Mesothelial cell of epicardium (in vitro differentiated cells): ENCODE measurements around the gene C3orf38. TPM values are rescaled to one million over a fixed set of nuclear protein-coding genes. Genes with fewer than 3 reads are reported as not detected.

Experiments used
- DNase-seq, 2 experiments: peaks; one replicate each; pipeline ENCODE4 v3.0.0; 2021; ENCODE audit warnings: low spot score in 2 of 2; ENCODE audit not compliant: unreplicated experiment in 2 of 2
- H3K27ac Mint-ChIP-seq: 2 replicates; pipeline ENCODE4 v1.8.0; 2021; ENCODE audit warnings: mixed read lengths
- H3K27me3 Mint-ChIP-seq: 2 replicates; pipeline ENCODE4 v1.8.0; 2021; ENCODE audit warnings: low read depth, mixed read lengths
- H3K36me3 Mint-ChIP-seq: 2 replicates; pipeline ENCODE4 v1.8.0; 2021; ENCODE audit warnings: mixed read lengths
- H3K4me1 Mint-ChIP-seq: 2 replicates; pipeline ENCODE4 v1.8.0; 2021; ENCODE audit warnings: mixed read lengths
- H3K4me3 Mint-ChIP-seq: 2 replicates; pipeline ENCODE4 v1.8.0; 2021; ENCODE audit warnings: mild to moderate bottlenecking, moderate library complexity, mixed read lengths
- H3K9me3 Mint-ChIP-seq: 2 replicates; pipeline ENCODE4 v1.8.0; 2021; ENCODE audit warnings: mixed read lengths
- CTCF ChIP-seq: fragments of 200-600 bp; sonication (generic); IDR thresholded peaks from one replicate; pipeline ENCODE4 v1.5.0; 2021; ENCODE audit warnings: antibody characterized with exemption; ENCODE audit not compliant: unreplicated experiment
- total RNA-seq: library from RNA; stranded (reverse); gene quantifications from 3 replicates; pipeline ENCODE4 v1.2.1, GENCODE V29; 2021

Gene C3orf38
- total RNA-seq, 1 donor from 2014 or later, result 31.9 TPM

GRCh38 chr3:88133711-88134263 is 16.0 kb upstream of the C3orf38 start:
- peaks cover 11% of the 10 kb centered on the region for H3K36me3 Mint-ChIP-seq
- no peaks in the 10 kb centered on the region for H3K9me3 Mint-ChIP-seq
- TF ChIP-seq CTCF, result no peak
- no peak overlapping the region for H3K4me3 Mint-ChIP-seq
- H3K27ac Mint-ChIP-seq, result peak overlapping the region; percentile 71
- peaks cover 16% of the 10 kb centered on the region for H3K4me1 Mint-ChIP-seq
- H3K27me3 Mint-ChIP-seq, result no peaks in the 10 kb centered on the region
- no peak for DNase-seq

- no peak for TF ChIP-seq CTCF
- no peak overlapping the region for H3K27ac Mint-ChIP-seq
- no peak for DNase-seq
These were observed 11.9 kb upstream of the C3orf38 start for GRCh38 chr3:88137836-88138235.

GRCh38 chr3:88141458-88142083 is 8.2 kb upstream of the C3orf38 start:
- H3K27me3 Mint-ChIP-seq, result no peaks in the 10 kb centered on the region
- no peaks in the 10 kb centered on the region for H3K9me3 Mint-ChIP-seq
- TF ChIP-seq CTCF, result no peak
- no peak for DNase-seq
- H3K4me1 Mint-ChIP-seq, result peaks cover 9% of the 10 kb centered on the region
- H3K4me3 Mint-ChIP-seq, result no peak overlapping the region
- peak overlapping the region; percentile 30 for H3K27ac Mint-ChIP-seq
- H3K36me3 Mint-ChIP-seq, result peaks cover 17% of the 10 kb centered on the region

More at GRCh38 chr3:88137836-88138235, 11.9 kb upstream of the C3orf38 start:
- H3K4me1 Mint-ChIP-seq, result peaks cover 21% of the 10 kb centered on the region
- no peaks in the 10 kb centered on the region for H3K9me3 Mint-ChIP-seq
- no peaks in the 10 kb centered on the region for H3K27me3 Mint-ChIP-seq
- H3K4me3 Mint-ChIP-seq, result no peak overlapping the region
- peaks cover 22% of the 10 kb centered on the region for H3K36me3 Mint-ChIP-seq

- Mint-ChIP-seq H3K27ac (no peak overlapping the region), H3K36me3 (peaks cover 15% of the 10 kb centered on the region), H3K4me1 (peaks cover 15% of the 10 kb centered on the region), H3K9me3 (no peaks in the 10 kb centered on the region), H3K4me3 (no peak overlapping the region), H3K27me3 (no peaks in the 10 kb centered on the region)
- TF ChIP-seq CTCF, result no peak
- DNase-seq, result no peak
These were observed 7.6 kb upstream of the C3orf38 start for GRCh38 chr3:88142094-88142624.

- Mint-ChIP-seq H3K27me3 (no peaks in the 10 kb centered on the region), H3K9me3 (no peaks in the 10 kb centered on the region), H3K27ac (no peak overlapping the region), H3K4me1 (peaks cover 34% of the 10 kb centered on the region), H3K4me3 (no peak overlapping the region), H3K36me3 (peaks cover 2% of the 10 kb centered on the region)
- no peak for DNase-seq
- TF ChIP-seq CTCF, result no peak
These were observed 2.5 kb upstream of the C3orf38 start for GRCh38 chr3:88147261-88147660.
